Measurements from ENCODE around the gene CALHM4. TPM values are rescaled to one million over a fixed set of nuclear protein-coding genes. Genes with fewer than 3 reads are reported as not detected.

Gene CALHM4
- polyA plus RNA-seq, 1 of the 3 experiments (the other 2 are of a cell fraction) = not detected

- Histone ChIP-seq H3K27ac (ENCODE audit: low read depth in 2 of 2, low read length in 1 of 2) (no peak overlapping the region), H3K36me3 (replicated peaks in 1 of 2; ENCODE audit: control insufficient read depth in 1 of 2, insufficient read depth in 2 of 2, low read length in 1 of 2) (no peaks in the 10 kb centered on the region), H2AFZ (ENCODE audit: low read depth) (peak overlapping the region; percentile 58), H4K20me1 (ENCODE audit: insufficient read depth) (no peaks in the 10 kb centered on the region), H3K9me3 (no peaks in the 10 kb centered on the region), H3F3A (replicated peaks; ENCODE audit: insufficient read depth) (peaks cover 3% of the 10 kb centered on the region), H3K9me2 (no peaks in the 10 kb centered on the region), H3K4me1 (ENCODE audit: control insufficient read depth in 1 of 2, insufficient read depth in 2 of 2, low read depth in 1 of 2, low read length in 1 of 2) (peaks cover 0 to 17% of the 10 kb centered on the region in 2 experiments; a peak in 2 of 4 replicates), H3K79me2 (ENCODE audit: insufficient read depth) (no peaks in the 10 kb centered on the region), H3K4me2 (no peak overlapping the region), H3K9ac (no peak overlapping the region), H3K4me3 (ENCODE audit: low read depth in 2 of 2, low read length in 1 of 2) (no peak overlapping the region), H3K27me3 (ENCODE audit: insufficient read depth) (no peaks in the 10 kb centered on the region)
- WGBS (ENCODE audit: low lambda C conversion rate) = 87% methylated on average over 9 of the region's 9 CpGs
- CTCF ChIA-PET = interaction anchor here (0.8 to 4.5 kb wide), 17 partner anchors 8 to 461 kb away, joined by 3 to 55 read pairs (median 4); partner anchors contain the start of genes CALHM5, TRAPPC3L and TSPYL1
- POLR2A ChIA-PET = no interaction called here
- DNase-seq = no peak
- TF ChIP-seq EP300 (IDR thresholded peaks at IDR 0.05; ENCODE audit: borderline replicate concordance in 1 of 2, low read depth in 1 of 2, low read length in 1 of 2) (no peak), EZH2phosphoT487 (IDR thresholded peaks at IDR 0.05; ENCODE audit: borderline replicate concordance, low read depth) (no peak), MAX (IDR thresholded peaks at IDR 0.05; ENCODE audit: low read depth) (no peak), NFIC (IDR thresholded peaks at IDR 0.05; ENCODE audit: borderline replicate concordance) (no peak), MEF2A (IDR thresholded peaks at IDR 0.05; ENCODE audit: borderline replicate concordance, low read depth) (no peak), TCF12 (IDR thresholded peaks at IDR 0.05) (no peak), RXRA (IDR thresholded peaks at IDR 0.05; ENCODE audit: borderline replicate concordance, low read depth) (no peak), RAD21 (IDR thresholded peaks at IDR 0.05; ENCODE audit: low read length) (no peak), JUND (IDR thresholded peaks at IDR 0.05) (no peak), RFX5 (IDR thresholded peaks at IDR 0.05; ENCODE audit: low read length) (no peak), TAF1 (IDR thresholded peaks at IDR 0.05; ENCODE audit: borderline replicate concordance, low read depth, low read length) (no peak), POLR2AphosphoS5 (IDR thresholded peaks at IDR 0.05; ENCODE audit: low read depth, low read length) (no peak), REST (IDR thresholded peaks at IDR 0.05; ENCODE audit: low read depth, low read length) (no peak), FOXM1 (IDR thresholded peaks at IDR 0.05; ENCODE audit: low read depth) (no peak), RCOR1 (IDR thresholded peaks at IDR 0.05; ENCODE audit: low read length) (no peak), PBX3 (IDR thresholded peaks at IDR 0.05) (no peak), ZBTB33 (IDR thresholded peaks at IDR 0.05; ENCODE audit: borderline replicate concordance, low read depth) (no peak)
Measured at GRCh38 chr6:116533233-116533957, 20.2 kb upstream of the CALHM4 start.
